ENCODE results near the gene EVX1.
A peak's percentile ranks its signal among the peaks of the same experiment; 100 is the strongest.

Gene EVX1

GRCh38 chr7:27242555-27243339 lies at the start of gene EVX1:
TSS of gene EVX1 (plus strand) at chr7:27242802. CDS start at chr7:27243031, 229 bp downstream.
- Histone ChIP-seq H3K4me2 (no peak within 1 kb of the TSS), H3K9ac (no peak within 1 kb of the TSS), H3K27ac (no peak within 1 kb of the TSS), H3K9me3 (replicated peaks in 1 of 11) (peaks cover 45 to 76% (median 66%) of the 10 kb centered on the region in 11 experiments), H3K4me1 (peaks cover 0 to 12% (median 0%) of the 10 kb centered on the region in 10 experiments; a peak in 7 of 20 replicates), H3K27me3 (peaks cover 78 to 100% (median 100%) of the 10 kb centered on the region in 11 experiments), H4K20me1 (no peaks in the 10 kb centered on the region), H3K4me3 (no peak within 1 kb of the TSS), H3K36me3 (no peaks in the 10 kb centered on the region)
- TF ChIP-seq Cebpa-rat (IDR thresholded peaks at IDR 0.05) = no peak

GRCh38 chr7:27193335-27194001 lies 49.1 kb upstream of the EVX1 start:
- TF ChIP-seq Cebpa-rat (IDR thresholded peaks at IDR 0.05) = no peak
- H3K4me3 ChIP-seq = peak overlapping the region in 3 of 10 experiments; percentile 32 to 50 (median 43); a peak in 5 of 20 replicates
- peaks cover 0 to 19% (median 0%) of the 10 kb centered on the region in 11 experiments; a peak in 3 of 22 replicates for H3K9me3 ChIP-seq (replicated peaks in 1 of 11)
- no peaks in the 10 kb centered on the region for H3K36me3 ChIP-seq
- peaks cover 0 to 24% (median 6%) of the 10 kb centered on the region in 10 experiments; a peak in 10 of 20 replicates for H3K4me1 ChIP-seq
- H3K9ac ChIP-seq = no peak overlapping the region
- peaks cover 100% of the 10 kb centered on the region in 11 experiments for H3K27me3 ChIP-seq
- H4K20me1 ChIP-seq = peaks cover 0 to 95% (median 73%) of the 10 kb centered on the region in 11 experiments; a peak in 19 of 22 replicates
- H3K27ac ChIP-seq = no peak overlapping the region
- peak overlapping the region in 4 of 11 experiments; percentile 52 to 87 (median 73); a peak in 7 of 22 replicates for H3K4me2 ChIP-seq

- no peak overlapping the region for H3K4me3 ChIP-seq
- H3K27me3 ChIP-seq = peaks cover 100% of the 10 kb centered on the region in 11 experiments
These were observed 48.6 kb upstream of the EVX1 start for GRCh38 chr7:27194002-27194352.

DNA sequence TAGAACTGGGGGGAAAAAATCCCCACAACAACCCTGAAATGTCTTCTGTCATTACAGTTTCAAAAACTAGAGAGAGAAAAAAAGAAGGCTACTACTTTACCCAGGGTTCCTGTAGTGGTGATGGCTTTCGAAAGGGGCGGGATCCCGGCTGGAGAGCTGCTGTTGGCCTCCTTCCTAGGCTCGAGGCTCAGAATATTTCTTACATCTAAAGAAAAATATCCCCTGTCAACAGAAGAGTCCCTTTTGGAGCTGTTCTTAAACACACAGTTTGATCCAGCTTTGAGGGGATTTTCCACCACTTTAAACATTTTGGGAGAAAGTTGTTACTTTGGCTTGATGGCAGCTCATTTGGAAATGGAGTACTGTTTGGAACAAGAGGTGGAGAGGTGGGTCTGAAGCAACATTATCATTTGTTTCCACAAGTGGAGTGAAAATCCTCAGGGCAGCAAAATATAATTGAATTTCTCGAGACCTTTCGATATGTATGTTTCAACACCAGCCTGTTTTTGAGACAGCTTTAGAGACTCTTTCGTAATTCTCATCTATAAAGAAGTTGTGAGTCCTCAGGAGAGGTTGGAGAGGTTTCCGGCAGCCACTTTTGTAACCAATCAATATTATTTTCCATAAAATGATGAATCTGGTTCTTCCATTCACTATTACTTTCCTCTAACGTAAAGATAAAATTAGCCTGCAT lies 47.8 kb upstream of the EVX1 start:
- no peak overlapping the region for H3K4me3 ChIP-seq
- H4K20me1 ChIP-seq = peaks cover 0 to 95% (median 72%) of the 10 kb centered on the region in 11 experiments; a peak in 19 of 22 replicates
- H3K4me1 ChIP-seq = peaks cover 8 to 27% (median 12%) of the 10 kb centered on the region in 10 experiments; a peak in 19 of 20 replicates
- no peak overlapping the region for H3K4me2 ChIP-seq
- H3K27me3 ChIP-seq = peaks cover 100% of the 10 kb centered on the region in 11 experiments
- H3K9ac ChIP-seq = no peak overlapping the region
- H3K36me3 ChIP-seq = no peaks in the 10 kb centered on the region
- H3K27ac ChIP-seq = no peak overlapping the region
- TF ChIP-seq Cebpa-rat (IDR thresholded peaks at IDR 0.05) = no peak
- peaks cover 0 to 13% (median 0%) of the 10 kb centered on the region in 11 experiments; a peak in 3 of 22 replicates for H3K9me3 ChIP-seq (replicated peaks in 1 of 11)

More at GRCh38 chr7:27194002-27194352, 48.6 kb upstream of the EVX1 start:
- Histone ChIP-seq H3K4me1 (peaks cover 1 to 24% (median 3%) of the 10 kb centered on the region in 10 experiments; a peak in 19 of 20 replicates), H4K20me1 (peaks cover 0 to 95% (median 73%) of the 10 kb centered on the region in 11 experiments; a peak in 19 of 22 replicates), H3K9me3 (replicated peaks in 1 of 11) (peaks cover 0 to 17% (median 0%) of the 10 kb centered on the region in 11 experiments; a peak in 3 of 22 replicates), H3K4me2 (0 out of 22 replicates have a peak overlapping the region, but pooled peaks of 1 of the 11 experiments have one; percentile 87), H3K9ac (no peak overlapping the region), H3K27ac (no peak overlapping the region), H3K36me3 (no peaks in the 10 kb centered on the region)
- TF ChIP-seq Cebpa-rat (IDR thresholded peaks at IDR 0.05) = no peak

DNA sequence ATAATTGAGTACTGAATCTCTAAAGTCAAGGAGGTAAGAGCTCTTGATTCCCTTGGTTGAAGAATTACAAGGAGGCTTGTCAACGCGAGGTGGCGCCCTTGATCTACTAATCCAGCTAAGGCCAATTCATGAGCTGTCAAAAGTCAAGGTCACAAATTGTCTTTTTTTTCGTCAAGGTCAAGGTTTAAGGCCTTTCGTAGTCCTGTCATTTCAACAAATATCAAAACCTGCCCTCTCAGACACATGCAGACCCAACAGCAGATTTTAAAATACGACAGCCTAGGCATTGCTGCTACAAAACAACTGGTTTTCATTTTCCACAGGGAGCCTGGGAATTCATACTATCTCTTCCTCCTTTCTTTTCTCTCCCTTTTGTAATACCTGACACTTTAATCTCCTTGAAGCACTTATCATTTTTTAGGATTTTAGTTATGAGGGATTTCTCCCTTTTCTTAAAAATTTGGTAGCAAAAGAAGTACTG lies 46.3 kb upstream of the EVX1 start:
- H3K36me3 ChIP-seq = no peaks in the 10 kb centered on the region
- peaks cover 100% of the 10 kb centered on the region in 11 experiments for H3K27me3 ChIP-seq
- peaks cover 0 to 95% (median 70%) of the 10 kb centered on the region in 11 experiments; a peak in 19 of 22 replicates for H4K20me1 ChIP-seq
- no peak overlapping the region for H3K27ac ChIP-seq
- peaks cover 21 to 39% (median 26%) of the 10 kb centered on the region in 10 experiments; a peak in 19 of 20 replicates for H3K4me1 ChIP-seq
- H3K9ac ChIP-seq = no peak overlapping the region
- TF ChIP-seq Cebpa-rat (IDR thresholded peaks at IDR 0.05) = no peak
- peak overlapping the region in 1 of 11 experiments; percentile 22; a peak in 2 of 22 replicates for H3K4me2 ChIP-seq
- H3K4me3 ChIP-seq = no peak overlapping the region
- peaks cover 0 to 10% (median 0%) of the 10 kb centered on the region in 11 experiments; a peak in 3 of 22 replicates for H3K9me3 ChIP-seq (replicated peaks in 1 of 11)

DNA sequence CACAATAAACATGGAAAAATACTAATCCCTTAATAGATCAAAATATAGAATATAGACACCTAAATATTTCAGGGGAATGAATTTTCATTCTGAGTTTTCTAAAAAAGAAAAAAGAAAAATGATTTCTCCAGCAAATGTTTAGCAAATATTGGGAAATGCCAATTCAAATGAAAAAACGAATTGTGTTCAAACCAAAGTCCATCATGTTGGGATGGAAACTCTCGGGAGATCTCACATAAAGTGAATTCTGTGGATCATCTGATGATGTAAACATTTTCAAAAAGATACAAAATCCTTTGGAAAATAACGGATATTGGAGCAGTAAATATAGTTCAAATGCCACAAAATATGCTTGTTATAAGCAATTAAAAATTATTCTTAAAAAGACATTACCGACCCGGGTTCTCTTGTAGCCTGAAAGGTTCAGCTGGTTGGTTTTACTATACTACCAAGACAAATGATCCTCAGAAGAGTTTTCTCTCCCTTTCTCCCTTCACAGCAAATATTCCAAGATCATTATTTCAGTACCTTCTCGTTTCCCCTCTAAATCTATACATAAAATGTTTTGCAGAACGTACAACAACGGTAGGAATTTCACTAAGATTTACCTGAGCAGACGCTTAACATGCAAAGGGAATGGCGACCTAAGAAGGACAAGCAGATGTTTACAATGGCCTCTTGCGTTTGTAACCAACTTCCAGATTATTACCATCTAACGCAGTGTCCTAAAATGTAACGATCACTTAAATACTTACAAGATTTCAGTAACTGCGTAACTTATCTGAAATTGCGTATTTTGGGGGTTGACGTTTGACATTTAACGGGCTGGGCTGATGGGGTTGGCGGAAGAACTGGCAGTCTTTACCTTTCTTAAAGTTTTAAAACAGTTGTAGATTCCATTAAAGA lies 45.2 kb upstream of the EVX1 start:
- Histone ChIP-seq H3K4me3 (no peak overlapping the region), H3K9me3 (replicated peaks in 1 of 11) (peaks cover 0 to 1% (median 0%) of the 10 kb centered on the region in 11 experiments; a peak in 3 of 22 replicates), H3K36me3 (no peaks in the 10 kb centered on the region), H3K9ac (no peak overlapping the region), H3K27me3 (peaks cover 100% of the 10 kb centered on the region in 11 experiments), H4K20me1 (peaks cover 0 to 95% (median 66%) of the 10 kb centered on the region in 11 experiments; a peak in 19 of 22 replicates), H3K27ac (no peak overlapping the region), H3K4me1 (peaks cover 22 to 50% (median 31%) of the 10 kb centered on the region in 10 experiments; a peak in 19 of 20 replicates), H3K4me2 (peak overlapping the region in 1 of 11 experiments; percentile 93; a peak in 1 of 22 replicates)
- no peak for TF ChIP-seq Cebpa-rat (IDR thresholded peaks at IDR 0.05)

DNA sequence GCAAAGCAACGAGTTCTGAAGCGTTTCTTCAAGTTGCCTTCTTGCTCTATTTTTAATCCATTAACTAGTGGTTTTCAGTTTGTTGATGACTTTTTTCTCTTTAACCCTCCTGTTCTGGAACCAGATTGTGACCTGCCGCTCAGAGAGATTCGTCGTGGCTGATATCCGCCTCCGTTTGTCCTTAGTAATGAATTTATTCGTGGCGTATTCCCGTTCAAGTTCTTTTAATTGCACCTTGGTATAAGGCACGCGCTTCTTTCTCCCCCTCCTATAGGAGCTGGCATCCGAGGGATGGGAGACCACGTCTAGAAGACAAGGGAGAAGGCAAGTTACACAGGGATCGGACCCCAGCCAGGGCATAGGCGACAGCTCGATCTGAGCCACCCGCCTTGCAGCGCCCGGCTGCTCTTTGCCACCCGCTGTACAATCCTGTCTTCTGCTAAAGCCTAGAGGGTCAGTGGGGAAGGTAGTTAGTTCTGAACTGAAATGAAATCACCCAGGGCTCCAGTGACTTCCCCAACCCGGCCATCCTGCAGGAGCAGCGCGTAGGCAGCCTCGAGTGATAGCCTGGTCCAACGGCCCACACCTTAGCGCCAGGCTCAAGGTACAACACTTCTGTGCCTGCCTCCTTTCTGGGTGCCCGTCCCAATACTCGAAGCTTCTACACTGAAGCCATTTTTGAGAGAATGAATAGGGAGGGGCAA lies 44.3 kb upstream of the EVX1 start:
- Histone ChIP-seq H3K27ac (no peak overlapping the region), H4K20me1 (peaks cover 0 to 95% (median 64%) of the 10 kb centered on the region in 11 experiments; a peak in 19 of 22 replicates), H3K4me3 (peak overlapping the region in 2 of 10 experiments; percentile 65 to 71; a peak in 3 of 20 replicates), H3K9me3 (replicated peaks in 1 of 11) (no peaks in the 10 kb centered on the region), H3K9ac (no peak overlapping the region), H3K4me1 (peaks cover 22 to 46% (median 29%) of the 10 kb centered on the region in 10 experiments; a peak in 19 of 20 replicates), H3K4me2 (peak overlapping the region in 3 of 11 experiments; percentile 11 to 95 (median 93); a peak in 4 of 22 replicates), H3K27me3 (peaks cover 100% of the 10 kb centered on the region in 11 experiments), H3K36me3 (no peaks in the 10 kb centered on the region)
- TF ChIP-seq Cebpa-rat (IDR thresholded peaks at IDR 0.05) = no peak

Measured in BLaER1 treated with 17β-estradiol and CSF1 and Interleukin-3, amounts not matched to agents 10 nM and 100 nM (cell line).